Ectodermal cell (in vitro differentiated cells): ENCODE measurements around the gene RBMS3.

Experiments
- H3K27ac ChIP-seq: 2 replicates; pipeline ENCODE4 v1.7.0; 2013; ENCODE audit warnings: mild to moderate bottlenecking, low read depth, low read length; ENCODE audit not compliant: insufficient read depth, poor library complexity, severe bottlenecking
- H3K27me3 ChIP-seq: 2 replicates; pipeline ENCODE4 v1.7.0; 2013; ENCODE audit warnings: mild to moderate bottlenecking, low read length; ENCODE audit not compliant: insufficient read depth, control insufficient read depth, poor library complexity, severe bottlenecking
- H3K36me3 ChIP-seq: one replicate; pipeline ENCODE4 v1.7.0; 2013; ENCODE audit warnings: low read length; ENCODE audit not compliant: control insufficient read depth, insufficient read depth
- H3K4me1 ChIP-seq: one replicate; pipeline ENCODE4 v1.7.0; 2013; ENCODE audit warnings: low read length; ENCODE audit not compliant: control insufficient read depth, insufficient read depth
- H3K4me3 ChIP-seq: 2 replicates; pipeline ENCODE4 v1.7.0; 2013; ENCODE audit warnings: low read depth, low read length, control low read depth; ENCODE audit not compliant: insufficient read depth
- H3K9me3 ChIP-seq: 2 replicates; pipeline ENCODE4 v1.7.0; 2013; ENCODE audit warnings: mild to moderate bottlenecking, low read length, moderate library complexity; ENCODE audit not compliant: control insufficient read depth
- WGBS, 2 experiments: methylation state at CpG; one replicate each; pipeline ENCODE4 v1.1.7; 2013; ENCODE audit warnings: missing lambda C conversion rate in 2 of 2; 5-methylcytosine and 5-hydroxymethylcytosine counted together

RBMS3 gene

DNA sequence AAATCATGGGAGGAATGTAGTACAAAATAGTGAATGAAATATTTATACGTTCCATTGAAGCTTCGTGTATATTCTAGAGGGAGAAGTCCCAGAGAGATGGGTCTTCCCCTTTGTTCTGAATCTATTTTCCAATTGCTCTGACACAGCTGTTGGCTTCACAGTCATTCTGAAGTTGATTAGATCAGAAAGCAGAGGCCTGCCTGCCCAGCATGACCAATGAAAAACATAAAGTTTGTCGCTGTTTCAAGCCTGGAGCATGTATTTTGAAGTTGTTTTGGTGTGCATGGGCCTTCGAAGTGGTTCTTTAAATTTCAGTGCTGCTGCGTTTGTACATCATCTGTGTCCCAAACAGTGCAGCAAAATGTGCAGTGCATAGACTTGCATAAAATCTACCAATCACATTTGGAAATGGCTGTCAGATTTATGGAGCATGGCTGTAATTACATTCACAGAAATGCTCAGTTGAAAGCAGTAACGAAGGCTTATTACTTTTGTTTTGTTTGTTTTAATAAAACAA, 31.0 kb upstream of the RBMS3 start:
- no peaks in the 10 kb centered on the region for H3K4me1 ChIP-seq
- no peak overlapping the region for H3K4me3 ChIP-seq
- no peaks in the 10 kb centered on the region for H3K36me3 ChIP-seq
- H3K9me3 ChIP-seq: no peaks in the 10 kb centered on the region
- H3K27me3 ChIP-seq: no peaks in the 10 kb centered on the region
- WGBS, 2 experiments: 94 to 95% methylated on average over 6 of the region's 6 CpGs
- no peak overlapping the region for H3K27ac ChIP-seq

DNA sequence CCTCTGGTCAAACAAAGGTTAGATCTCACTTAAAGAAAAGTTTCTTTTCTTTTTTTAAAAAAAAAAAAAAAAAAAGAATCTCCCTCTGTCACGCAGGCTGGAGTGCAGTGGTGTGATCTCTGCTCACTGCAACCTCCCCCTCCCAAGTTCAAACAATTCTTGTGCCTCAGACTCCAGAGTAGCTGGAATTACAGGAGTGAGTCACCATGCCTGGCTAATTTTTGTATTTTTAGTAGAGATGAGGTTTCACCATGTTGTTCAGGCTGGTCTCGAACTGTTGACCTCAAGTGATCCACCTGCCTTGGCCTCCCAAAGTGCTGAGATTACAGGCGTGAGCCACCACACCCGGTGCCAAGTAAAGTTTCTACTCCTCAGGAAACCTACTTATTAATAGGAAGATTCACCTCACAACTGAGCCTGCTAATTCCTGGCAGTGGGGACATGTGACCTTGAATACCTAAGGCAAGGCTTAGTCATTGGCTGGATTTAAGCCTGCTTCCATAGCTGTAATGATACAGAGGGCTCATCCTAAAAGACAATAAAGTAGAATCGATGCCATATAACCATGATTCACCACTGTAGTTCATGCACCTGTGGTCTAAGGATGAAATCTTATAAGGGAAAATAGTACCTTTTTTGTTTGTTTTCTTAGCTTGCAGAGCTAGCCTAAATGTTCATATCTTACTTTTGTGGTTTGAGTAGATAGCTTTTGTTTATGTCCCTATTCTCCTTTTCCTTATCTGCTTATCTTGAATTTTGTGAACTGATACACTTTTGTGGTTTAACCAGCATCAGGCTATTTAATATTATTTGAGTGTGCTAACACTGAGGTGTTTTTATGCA, 24.8 kb upstream of the RBMS3 start:
- Histone ChIP-seq H3K4me3 (no peak overlapping the region), H3K36me3 (no peaks in the 10 kb centered on the region), H3K4me1 (no peaks in the 10 kb centered on the region), H3K27me3 (no peaks in the 10 kb centered on the region), H3K27ac (no peak overlapping the region), H3K9me3 (no peaks in the 10 kb centered on the region)
- 93% methylated on average over 4 to 5 of the region's 5 CpGs for WGBS, 2 experiments

DNA sequence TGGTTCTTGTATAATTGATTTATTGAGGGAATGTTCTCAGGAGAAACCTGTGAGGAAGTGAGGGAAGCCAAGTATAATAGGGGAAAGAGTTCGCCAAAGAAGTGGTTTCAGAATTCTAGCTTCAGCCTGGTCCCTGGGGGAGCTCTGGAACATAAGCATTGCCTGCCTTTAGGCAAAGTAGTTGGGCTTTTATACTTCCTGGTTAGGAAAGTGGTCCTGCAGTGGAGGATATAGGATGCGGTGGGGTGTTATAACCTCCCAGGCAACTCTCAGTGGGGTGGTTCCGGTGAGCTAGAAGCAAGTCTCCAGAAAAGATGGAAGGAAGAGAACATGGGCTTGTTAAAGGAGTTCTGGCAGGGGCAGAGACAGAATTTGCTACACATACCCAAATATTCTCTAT, 22.7 kb upstream of the RBMS3 start:
- Histone ChIP-seq H3K36me3 (no peaks in the 10 kb centered on the region), H3K27me3 (no peaks in the 10 kb centered on the region), H3K4me3 (no peak overlapping the region), H3K4me1 (no peaks in the 10 kb centered on the region), H3K9me3 (no peaks in the 10 kb centered on the region), H3K27ac (no peak overlapping the region)
- WGBS, 2 experiments: 93% methylated on average over 3 of the region's 3 CpGs

DNA sequence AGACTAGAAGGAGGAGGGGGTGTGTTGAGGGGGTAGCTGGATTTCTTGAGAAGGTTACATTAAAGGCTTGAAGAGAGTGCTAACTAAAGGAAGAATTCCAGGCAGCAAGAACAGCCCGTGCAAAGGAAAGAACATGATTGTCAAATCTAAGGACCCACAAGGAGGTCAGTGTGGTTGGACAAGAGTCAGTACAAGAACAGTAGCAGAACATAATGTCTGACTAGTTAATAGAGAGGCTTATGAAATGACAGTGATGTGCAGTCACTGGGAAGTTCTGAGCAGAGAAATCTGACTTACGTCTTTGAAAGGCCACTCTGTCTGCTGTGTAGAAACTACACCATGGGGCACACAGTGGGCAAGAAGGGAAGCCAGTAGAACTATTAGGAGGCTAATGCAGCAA, 19.8 kb upstream of the RBMS3 start:
- Histone ChIP-seq H3K27me3 (no peaks in the 10 kb centered on the region), H3K4me1 (no peaks in the 10 kb centered on the region), H3K4me3 (no peak overlapping the region), H3K36me3 (no peaks in the 10 kb centered on the region), H3K27ac (no peak overlapping the region), H3K9me3 (no peaks in the 10 kb centered on the region)
- 87 to 96% methylated on average over 2 of the region's 2 CpGs for WGBS, 2 experiments

DNA sequence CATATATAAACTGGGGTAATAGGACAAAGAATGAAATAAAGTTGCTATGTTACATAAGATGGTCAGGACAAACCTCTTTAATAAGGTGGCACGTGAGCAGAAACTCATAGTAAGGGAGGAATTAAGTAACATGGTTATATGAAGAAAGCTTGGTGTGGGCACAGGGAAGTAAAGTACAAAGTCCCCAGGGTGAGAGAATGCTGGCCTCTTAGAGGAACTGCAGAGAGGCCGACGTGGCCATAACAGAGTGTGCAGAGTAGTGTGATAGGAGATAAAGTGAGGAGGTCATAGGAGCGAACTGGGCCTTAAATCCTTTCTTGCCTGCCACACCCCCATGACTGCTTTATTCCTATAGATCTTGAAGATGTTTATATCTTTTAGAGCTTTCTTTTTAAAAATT, 17.4 kb upstream of the RBMS3 start:
- 91 to 94% methylated on average over 3 of the region's 4 CpGs for WGBS, 2 experiments

DNA sequence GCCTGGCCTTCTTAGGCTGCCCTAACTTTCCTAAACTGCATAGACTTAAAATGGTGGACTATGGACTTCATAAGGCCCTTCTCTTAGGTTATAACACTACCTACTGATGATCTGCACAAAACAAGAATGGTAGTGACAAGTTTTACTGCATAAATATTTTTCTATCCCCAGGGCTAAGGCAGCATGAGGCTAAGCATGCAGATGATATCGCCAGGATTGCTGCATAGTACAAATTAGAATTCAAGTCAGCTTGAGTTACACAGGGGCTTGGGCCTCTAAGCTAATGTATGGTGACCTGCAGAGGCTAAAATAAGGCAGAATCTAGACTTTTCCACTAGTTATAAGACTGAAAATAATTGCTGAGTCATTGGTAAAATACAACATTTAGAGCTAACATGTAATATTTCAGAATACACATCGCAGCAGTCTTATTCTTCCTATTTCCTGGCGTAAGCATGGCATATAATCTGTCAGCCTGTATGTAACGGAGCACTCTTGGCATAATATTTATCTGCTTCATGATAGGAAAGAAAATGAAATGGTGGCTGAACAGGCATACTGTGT, 15.3 kb upstream of the RBMS3 start:
- Histone ChIP-seq H3K4me3 (no peak overlapping the region), H3K27me3 (no peaks in the 10 kb centered on the region), H3K9me3 (no peaks in the 10 kb centered on the region), H3K4me1 (no peaks in the 10 kb centered on the region), H3K27ac (no peak overlapping the region), H3K36me3 (no peaks in the 10 kb centered on the region)
- 93 to 98% methylated on average over 4 of the region's 4 CpGs for WGBS, 2 experiments

More for the DNA sequence above, 17.4 kb upstream of the RBMS3 start:
- H3K27ac ChIP-seq: no peak overlapping the region
- no peaks in the 10 kb centered on the region for H3K27me3 ChIP-seq
- H3K36me3 ChIP-seq: no peaks in the 10 kb centered on the region
- H3K9me3 ChIP-seq: no peaks in the 10 kb centered on the region
- H3K4me1 ChIP-seq: no peaks in the 10 kb centered on the region
- H3K4me3 ChIP-seq: no peak overlapping the region

DNA sequence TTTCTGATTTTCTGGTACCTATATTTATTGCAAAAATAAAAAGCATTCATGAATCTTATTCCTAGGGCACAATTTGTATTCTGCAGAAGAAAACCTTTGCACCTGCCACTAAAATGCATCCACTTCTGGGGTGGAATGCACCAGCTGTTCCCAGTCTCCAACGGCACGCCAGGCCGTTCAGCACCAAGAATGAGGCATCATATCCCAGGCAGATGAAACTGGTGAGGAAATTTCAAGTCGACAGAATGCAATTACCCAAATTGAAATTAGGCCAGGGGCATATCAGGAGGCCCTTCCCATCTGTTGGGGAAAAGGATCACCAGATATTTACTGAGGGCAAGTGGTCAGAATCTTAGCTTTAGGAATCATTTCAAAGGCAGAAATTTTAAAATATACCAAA, 13.6 kb upstream of the RBMS3 start:
- Histone ChIP-seq H3K36me3 (no peaks in the 10 kb centered on the region), H3K27ac (no peak overlapping the region), H3K4me1 (no peaks in the 10 kb centered on the region), H3K4me3 (no peak overlapping the region), H3K9me3 (no peaks in the 10 kb centered on the region), H3K27me3 (no peaks in the 10 kb centered on the region)
- WGBS, 2 experiments: 88 to 94% methylated on average over 4 of the region's 4 CpGs

DNA sequence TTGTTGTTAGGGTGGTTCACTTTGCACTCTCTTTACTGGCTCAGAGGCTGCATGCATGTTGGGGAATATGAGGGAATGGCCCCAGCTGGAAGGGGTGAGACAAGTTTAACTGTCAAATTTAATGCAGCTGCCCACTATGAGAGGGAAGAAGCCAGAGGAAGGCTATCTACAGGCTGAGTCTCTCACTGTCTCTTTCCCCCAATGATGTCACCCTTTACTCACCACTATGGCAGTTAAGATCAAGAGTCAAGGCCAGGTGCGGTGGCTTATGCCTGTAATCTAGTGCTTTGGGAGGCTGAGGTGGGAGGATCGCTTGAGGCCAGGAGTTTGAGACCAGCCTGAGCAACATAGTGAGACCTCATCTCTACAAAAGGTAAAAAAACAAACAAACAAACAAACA, 12.2 kb upstream of the RBMS3 start:
- H3K4me3 ChIP-seq: no peak overlapping the region
- no peaks in the 10 kb centered on the region for H3K9me3 ChIP-seq
- no peak overlapping the region for H3K27ac ChIP-seq
- H3K27me3 ChIP-seq: no peaks in the 10 kb centered on the region
- 95 to 96% methylated on average over 2 of the region's 2 CpGs for WGBS, 2 experiments
- no peaks in the 10 kb centered on the region for H3K4me1 ChIP-seq
- H3K36me3 ChIP-seq: no peaks in the 10 kb centered on the region

DNA sequence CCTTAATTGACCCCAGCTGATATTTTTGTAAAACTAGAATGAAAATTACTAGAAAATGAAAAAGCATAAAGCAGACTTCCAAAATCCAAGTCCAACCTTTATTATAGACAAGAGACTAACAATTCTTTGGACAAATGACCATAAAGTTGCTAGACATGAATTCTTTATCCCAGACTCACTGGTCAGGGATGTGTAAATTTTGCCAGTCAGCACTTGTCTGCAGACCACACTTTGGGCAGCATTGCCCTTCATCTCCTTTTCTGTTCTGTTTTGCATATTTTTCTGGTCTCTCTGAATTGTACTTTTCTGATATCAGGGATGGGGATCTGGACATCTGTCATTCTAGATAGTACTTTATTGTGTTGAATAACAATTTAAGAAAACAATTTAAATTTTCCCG, 10.1 kb upstream of the RBMS3 start:
- H3K4me3 ChIP-seq: no peak overlapping the region
- no peak overlapping the region for H3K27ac ChIP-seq
- WGBS, 2 experiments: 100% methylated on average over 1 of the region's 1 CpG
- H3K9me3 ChIP-seq: no peaks in the 10 kb centered on the region
- no peaks in the 10 kb centered on the region for H3K4me1 ChIP-seq
- H3K36me3 ChIP-seq: no peaks in the 10 kb centered on the region
- no peaks in the 10 kb centered on the region for H3K27me3 ChIP-seq

DNA sequence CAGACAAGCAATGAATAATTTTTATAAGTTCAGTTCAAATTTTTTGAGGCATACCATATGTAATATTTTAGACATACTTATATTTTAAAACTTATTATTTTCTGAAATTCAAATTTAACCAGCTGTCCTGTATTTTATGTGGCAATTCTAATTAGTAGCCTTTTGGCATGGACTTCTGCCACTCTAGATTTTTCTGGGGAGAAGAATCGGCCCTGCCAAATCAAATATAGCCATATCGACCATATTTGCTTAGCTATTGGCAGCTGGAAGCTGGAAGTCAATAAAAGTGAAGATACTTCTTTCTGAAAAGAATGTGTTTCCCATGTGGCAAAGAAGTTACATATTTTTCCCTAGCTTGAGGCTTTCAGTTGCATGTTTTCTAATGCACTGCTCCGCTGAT, 9.4 kb upstream of the RBMS3 start:
- H3K27ac ChIP-seq: no peak overlapping the region
- 93 to 95% methylated on average over 3 of the region's 3 CpGs for WGBS, 2 experiments

More for the DNA sequence above, 9.4 kb upstream of the RBMS3 start:
- H3K9me3 ChIP-seq: no peaks in the 10 kb centered on the region
- H3K36me3 ChIP-seq: no peaks in the 10 kb centered on the region
- no peak overlapping the region for H3K4me3 ChIP-seq
- H3K4me1 ChIP-seq: no peaks in the 10 kb centered on the region
- H3K27me3 ChIP-seq: no peaks in the 10 kb centered on the region
